Heart left ventricle (tissue), 13 donors: ENCODE measurements around the gene TRUB1.

ENCODE experiments used
- CTCF ChIP-seq, 12 donors: fragments of 200-600 bp; sonication (generic) in 4 of 12; IDR thresholded peaks; one replicate each; pipeline versions ENCODE4 v1.5.0 to v1.8.0; 2018 to 2022; ENCODE audit warnings: antibody characterized with exemption in 12 of 12, mild to moderate bottlenecking in 5 of 12
- POLR2A ChIP-seq, 2 donors: fragments of 450-650 bp; IDR thresholded peaks; one replicate each; pipeline ENCODE4 v1.6.1; 2017; ENCODE audit warnings: antibody characterized with exemption in 2 of 2, mild to moderate bottlenecking in 2 of 2, moderate library complexity in 2 of 2
- donor health status: ischemic (EF 13 %, LVEDD 7.1; RV severe dilation, severe dysfunction).
- donor health status: DM: no; HTN: yes; CAD: no.
- donor health status: DM: no; HTN: no; CAD: no.
- donor health status: ischemic (EF 25% LVEDD 6.9; RV normal size, moderate dysfunction).
- donor health status: ischemic (EF 25% LVEDD 5.7; RV mildly dilated, moderate dysfunction).
- donor health status: ischemic (EF 35%, LVEDD 5.7; RV mildly dilated, moderate dysfunction).
- donor health status: nonischemic (EF 11% LVEDD 7.7; RV severe dilation, severe dysfunction).
- donor health status: DM: yes; HTN: yes; CAD: no.
- donor health status: PGD.
- donor health status: ischemic (EF 29% LVEDD 5.4; RV normal size, mild dysfunction).
- donor health status: nonischemic (EF 23%, LVEDD 6.1; RV moderate dilation, normal function).

GRCh38 chr10:114992189-114992775 is 54.3 kb downstream of the TRUB1 start:
- TF ChIP-seq CTCF (IDR thresholded peaks at IDR 0.05) (no peak), POLR2A (IDR thresholded peaks at IDR 0.05) (no peak)
